Measurements from ENCODE around the gene CIITA.
"Not testable (repeated sequence)": the region's sequence is repeated elsewhere in the genome, so short reads cannot be mapped to it uniquely, and the experiment has no call there.

The CIITA gene

DNA sequence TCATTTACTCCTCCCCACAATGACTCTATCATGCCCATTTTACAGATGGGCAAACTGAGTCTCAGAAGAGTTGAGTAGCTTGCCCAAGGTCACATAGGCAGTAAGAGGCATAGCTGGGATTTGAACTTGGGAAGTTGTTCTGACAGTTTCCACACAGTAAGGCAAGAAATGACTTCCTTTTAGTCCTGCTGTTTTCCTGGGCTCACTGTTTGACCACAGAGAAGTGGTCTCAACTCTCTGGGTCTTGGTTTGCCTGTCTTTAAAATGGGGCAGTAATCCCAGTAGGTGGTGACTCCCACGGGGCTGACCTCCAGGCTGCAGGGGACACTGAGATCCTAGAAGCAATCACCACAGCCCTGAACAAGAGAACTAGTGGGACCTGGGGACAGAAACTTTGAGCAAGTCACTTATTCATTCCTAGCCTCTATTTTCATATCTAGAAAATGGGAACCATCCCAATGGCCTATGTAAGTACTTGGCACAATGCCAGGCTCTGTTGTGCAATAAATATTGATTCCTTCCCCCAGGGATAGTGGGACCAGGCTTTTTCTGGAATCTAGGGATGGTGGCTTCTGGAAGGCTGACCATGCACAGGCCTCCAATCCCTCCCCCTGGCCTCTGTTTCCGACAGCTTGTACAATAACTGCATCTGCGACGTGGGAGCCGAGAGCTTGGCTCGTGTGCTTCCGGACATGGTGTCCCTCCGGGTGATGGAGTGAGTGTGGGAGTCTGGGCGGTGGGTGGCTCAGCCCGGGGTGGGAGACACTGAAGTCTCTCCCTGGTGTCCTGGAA is 44.7 kb downstream of the CIITA start:
- DNase-seq (ENCODE audit: low read depth): no peak

DNA sequence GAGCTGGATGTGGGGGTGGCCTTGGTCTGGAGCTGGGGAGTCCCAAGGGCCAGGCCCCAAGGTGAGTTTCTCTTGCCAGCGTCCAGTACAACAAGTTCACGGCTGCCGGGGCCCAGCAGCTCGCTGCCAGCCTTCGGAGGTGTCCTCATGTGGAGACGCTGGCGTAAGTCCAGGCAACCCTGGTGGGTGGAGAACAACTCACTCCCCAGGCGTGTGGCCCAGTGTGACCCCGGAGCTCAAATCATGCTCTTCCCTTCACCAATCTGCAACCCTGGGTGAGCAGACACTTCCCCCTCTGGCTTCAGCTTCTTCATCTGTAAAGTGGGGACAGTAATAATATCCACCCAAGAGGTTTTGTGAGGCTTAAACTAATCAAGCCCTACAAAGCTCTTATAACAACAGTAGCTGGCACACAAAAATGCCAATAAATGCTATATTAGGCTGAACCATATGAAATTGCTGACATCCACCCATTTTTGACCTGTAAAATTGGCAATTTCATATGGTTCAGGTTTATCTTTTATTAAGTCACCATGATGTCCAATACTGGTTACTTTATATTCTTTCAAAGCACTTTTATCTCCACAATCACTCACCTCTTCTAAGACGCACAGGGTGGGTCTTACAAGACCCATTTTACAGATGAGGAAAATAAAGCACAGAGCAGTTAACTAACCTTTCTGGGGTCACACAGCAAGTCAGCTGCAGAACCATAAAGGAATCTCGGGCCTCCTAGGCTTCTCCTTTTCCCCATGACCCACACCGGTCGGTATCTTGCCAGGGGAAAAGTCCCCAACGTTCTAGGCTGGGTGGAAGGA is 45.5 kb downstream of the CIITA start:
- DNase-seq (ENCODE audit: low read depth): no peak

DNA sequence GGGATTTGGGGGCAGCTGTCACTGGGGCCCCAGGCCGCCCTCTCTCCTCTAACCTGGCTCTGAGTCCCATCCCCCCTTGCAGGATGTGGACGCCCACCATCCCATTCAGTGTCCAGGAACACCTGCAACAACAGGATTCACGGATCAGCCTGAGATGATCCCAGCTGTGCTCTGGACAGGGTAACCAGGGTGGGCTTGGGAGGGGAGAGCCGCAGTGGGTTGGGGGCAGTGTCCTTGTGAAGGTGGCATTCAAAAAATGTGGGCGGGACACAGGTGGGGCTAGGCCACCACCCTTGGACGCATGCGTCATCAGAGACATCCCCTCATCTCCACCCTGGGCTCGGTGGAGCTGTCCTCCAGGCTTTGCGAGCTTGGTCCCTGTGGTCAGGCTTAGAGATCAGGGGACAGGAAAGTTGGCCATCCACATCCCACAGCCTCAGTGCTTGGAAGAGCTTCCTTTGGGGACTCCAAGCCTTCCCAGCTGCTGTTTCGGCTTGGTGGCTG is 46.2 kb downstream of the CIITA start:
- no peak for DNase-seq (ENCODE audit: low read depth)

DNA sequence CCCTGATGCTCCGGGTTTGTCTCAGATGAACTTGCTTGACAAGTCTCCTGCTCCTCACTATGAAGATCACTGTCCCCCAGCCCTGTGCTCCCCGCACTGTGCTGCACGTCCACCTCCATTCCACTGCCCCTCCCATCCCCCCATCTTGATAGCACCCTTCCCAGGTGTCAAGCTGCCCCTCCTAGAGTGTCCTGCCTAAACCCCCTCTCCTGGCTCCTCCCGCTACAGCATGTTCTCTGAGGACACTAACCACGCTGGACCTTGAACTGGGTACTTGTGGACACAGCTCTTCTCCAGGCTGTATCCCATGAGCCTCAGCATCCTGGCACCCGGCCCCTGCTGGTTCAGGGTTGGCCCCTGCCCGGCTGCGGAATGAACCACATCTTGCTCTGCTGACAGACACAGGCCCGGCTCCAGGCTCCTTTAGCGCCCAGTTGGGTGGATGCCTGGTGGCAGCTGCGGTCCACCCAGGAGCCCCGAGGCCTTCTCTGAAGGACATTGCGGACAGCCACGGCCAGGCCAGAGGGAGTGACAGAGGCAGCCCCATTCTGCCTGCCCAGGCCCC is 46.7 kb downstream of the CIITA start:
- no peak for DNase-seq (ENCODE audit: low read depth)

DNA sequence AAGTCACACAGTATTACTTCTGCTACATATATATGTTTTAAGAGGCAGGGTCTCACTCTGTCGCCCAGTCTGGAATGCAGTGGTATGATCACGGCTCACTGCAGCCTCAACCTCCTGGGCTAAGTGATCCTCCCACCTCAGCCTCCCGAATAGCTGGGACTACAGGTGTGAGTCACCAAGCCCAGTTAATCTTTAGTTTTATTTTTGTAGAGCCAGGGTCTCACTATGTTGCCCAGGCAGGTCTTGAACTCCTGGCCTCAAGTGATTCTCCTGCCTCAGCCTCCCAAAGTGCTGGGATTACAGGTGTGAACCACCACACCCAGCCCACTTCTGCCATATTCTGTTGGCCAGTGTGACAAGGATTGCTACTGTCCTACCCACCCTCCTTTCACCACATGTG is 48.3 kb downstream of the CIITA start:
- not testable (repeated sequence) for DNase-seq (ENCODE audit: low read depth)

DNA sequence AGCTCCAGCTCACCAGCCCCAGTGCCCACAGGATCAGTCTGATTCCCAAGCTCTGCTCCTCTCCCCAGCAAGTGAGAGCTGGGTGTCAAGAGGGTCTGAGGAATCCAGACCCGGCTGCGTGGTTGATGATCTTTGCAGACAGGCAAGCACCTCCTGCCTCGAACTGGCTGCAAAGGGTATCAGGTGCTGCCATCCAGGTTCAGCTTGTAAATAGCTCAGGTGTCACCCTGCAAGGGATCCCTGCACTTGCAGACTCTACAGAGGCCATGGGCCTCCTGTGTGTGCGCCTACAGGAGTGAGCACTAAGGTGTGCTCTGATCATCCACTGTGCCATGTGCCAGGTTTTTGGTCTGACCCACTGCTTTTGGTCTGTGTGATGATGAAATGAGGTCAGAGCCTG is 49.1 kb downstream of the CIITA start:
- no peak for DNase-seq (ENCODE audit: low read depth)

DNA sequence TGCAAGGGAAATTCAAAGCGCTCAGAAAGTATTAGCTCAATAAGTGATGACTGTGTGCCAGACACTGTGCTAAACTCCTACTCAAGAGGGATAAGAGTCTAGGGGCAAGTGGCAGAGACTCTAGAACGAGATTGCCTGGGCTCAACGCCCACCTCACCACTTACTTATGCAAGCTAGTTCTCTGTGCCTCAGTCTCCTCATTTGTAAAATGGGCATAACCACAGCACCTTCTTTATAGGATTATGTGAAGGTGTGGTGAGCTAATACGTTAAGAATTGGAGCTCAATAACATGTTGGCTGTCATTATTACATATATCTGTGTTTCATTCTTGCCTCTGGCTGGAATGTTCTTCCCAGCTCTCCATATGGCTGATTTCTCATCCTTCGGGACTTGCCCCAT is 49.9 kb downstream of the CIITA start:
- no peak for DNase-seq (ENCODE audit: low read depth)

DNA sequence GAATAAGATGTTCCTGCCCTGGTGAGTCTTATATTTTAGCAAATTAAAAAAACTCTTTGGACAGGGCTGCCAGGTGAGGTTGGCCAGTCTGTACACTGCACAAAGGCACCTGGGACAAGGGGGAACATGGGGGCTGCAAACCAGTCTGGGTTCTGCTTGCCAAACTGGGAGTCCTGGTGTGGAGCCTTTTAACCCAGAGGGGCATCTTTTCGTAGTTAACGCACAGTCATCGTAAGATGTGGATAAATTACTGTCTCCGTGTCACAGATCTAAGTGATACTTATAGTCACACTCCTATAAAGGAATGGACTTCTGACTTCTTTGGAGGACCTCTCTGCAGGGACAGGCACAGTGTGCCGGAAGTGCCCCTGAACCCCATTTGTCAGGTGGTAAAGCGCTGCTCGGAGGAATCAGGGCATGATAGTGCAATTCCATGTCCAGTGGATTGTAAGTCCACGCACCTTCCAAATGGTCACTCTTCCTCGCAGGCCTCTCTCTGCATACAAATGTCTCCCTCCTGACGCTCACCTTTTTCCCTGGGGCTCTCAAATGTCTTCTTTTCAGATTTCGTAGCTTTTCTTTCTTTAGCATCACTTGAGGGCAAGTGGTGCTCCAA is 50.6 kb downstream of the CIITA start:
- DNase-seq (ENCODE audit: low read depth): no peak

DNA sequence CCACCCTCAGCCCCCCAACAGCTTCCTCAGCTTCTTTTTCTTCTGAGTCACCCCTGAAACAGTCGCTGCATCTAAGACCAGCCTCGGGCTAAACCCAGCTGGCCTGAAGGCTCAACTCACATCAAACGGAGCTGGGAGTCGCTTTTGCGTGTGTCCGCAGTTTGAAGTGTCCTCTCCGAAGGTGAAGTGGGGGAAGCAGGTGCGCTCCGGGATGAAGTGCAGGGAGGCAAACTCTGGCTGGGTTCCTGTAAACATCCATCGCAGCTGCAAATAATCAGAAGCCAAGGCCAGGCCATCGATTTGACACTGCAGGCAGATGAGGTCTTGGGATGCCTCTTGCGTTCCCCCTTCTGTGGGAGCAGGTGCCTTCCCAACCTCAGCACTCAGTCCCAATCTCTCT is 52.1 kb downstream of the CIITA start:
- not testable (repeated sequence) for DNase-seq (ENCODE audit: low read depth)

DNA sequence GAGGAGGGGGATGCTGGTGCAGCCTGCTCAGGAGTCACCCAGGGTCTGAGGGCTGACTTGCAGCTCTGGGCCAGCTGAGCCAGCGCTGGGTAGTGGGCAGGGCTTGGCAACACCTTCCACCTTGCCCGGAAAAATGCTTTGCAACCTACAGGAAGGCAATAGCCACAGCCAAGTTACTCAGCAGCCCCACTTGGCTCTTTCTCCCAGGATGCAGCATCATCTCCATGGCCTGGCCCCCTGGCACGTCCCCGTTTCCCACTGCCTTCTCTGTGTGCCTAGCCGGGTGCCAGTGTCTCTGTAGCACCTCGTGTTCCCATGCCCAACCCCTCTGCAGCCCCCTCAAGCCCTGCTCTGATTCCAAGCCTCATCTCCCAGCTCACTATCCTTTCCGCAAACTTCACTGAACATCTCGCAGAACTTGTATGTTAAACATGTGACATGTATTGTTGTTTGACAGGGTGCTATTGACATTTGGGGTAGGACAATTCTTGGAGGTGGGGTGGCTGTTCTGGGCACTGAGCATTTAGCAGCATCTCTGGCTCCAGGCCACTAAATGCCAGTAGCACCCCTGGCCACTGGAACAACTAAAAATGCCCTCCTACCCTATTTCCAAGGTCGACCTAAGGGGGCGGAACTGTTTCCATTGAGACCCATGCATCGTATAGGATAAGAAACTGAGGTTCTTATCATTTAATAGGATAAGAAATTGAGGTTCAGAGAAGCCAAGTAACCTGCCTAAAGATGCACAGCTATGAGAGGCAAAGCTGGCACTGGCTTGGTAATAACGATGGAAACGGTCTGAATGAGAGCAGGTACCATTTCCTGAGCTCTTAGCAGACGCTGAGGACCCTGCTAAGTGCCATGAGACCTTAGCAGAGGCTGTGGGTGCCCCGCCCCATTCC is 53.1 kb downstream of the CIITA start:
- DNase-seq (ENCODE audit: low read depth): no peak

DNA sequence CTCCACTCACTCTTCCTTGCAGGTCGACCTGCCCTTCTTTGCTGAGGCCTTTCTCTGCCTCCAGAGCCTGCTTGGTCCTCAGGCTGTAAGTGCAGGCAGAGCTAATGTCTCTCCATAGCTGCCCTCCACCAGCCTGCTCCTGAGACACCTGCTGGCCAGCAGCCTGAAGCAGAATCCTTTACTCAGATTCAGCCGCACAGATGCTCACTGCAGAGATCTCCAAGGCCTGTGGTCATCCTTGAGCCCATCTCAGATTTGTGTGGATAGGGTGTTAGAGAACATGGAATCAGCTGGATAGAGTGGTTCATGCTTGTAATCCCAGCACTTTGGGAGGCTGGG is 53.7 kb downstream of the CIITA start:
- no peak for DNase-seq (ENCODE audit: low read depth)

DNA sequence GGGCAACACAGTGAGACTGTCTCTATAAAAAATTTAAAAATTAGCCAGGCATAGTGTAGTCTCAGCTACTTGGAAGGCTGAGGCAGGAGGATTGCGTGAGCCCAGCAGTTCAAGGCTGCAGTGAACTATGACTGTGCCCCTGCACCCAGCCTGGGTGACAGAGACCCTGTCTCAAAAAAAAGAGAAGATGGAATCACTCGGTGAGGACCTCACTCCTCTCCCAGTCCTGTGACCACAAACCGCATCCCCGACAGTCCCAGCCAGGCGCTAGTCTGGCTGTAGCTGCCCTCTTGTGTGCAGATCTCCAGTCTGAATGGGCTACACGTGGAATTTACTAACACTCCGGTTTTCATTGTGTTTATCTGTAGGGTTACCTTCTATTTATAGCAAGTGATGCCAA is 54.1 kb downstream of the CIITA start:
- DNase-seq (ENCODE audit: low read depth): no peak

DNA sequence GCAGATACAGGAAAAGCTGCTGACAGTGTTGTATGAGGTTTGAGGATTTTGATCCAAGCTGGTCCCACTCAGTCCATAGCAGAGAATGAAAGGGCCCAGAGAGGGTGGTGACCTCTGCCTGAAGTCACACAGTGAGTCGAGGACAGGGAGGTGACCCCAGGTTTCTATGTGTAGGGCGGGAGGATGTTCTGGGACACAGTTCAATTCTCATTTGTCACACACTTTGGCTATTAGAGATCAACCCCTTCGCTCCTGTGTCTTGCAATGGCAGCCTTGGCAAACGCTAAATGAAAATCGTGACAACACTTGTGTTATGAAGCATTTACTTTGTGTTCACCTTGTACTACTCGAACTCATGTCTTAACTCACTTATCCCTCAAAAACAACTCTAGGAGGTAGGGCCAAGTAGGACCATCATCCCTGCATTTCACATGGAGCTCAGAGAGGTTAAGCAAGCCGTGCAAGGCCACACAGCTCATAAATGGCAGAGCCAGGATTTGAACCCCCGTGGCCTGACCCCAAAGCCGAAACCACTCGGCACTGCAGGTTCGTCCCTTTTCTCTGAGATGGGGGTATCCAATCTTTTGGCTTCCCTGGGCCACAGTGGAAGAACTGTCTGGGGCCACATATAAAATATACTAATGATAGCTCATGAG is 55.1 kb downstream of the CIITA start:
- no peak for DNase-seq (ENCODE audit: low read depth)

DNA sequence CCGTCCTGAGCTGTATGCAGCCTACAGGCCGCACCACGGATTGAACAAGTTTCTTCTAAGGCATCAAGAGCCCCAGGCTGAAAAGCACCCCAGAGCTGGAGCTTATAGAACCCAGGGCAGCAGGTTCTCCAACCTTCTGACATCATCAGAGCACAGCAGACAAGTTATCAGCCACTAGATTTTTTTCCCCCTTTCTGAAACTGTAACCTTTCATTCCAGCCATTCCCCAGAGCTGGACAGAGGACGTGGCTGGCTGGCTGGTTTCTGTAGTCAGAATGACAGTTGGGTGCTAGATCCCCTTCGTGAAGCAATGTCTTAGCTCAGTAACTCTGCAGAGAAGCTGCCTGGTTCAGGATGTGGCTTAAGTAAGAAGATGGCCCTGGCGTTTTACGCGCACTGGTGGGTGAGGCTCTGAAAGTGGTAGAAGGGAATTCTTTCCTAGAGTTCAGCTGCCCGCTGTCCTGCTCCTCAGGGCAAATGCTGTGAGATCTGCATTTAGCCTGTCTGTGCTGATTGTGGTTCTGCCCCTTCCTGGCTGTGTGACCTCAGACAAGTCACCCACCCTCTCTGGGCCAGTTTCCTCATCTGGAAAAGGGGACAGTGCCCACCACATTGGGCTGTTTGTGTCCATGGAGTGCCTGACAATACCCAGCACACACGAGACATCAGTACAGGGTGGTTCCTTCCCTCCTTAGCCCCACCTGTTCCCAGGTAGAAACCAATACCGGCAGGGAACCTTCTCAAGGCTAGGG is 56.1 kb downstream of the CIITA start:
- no peak for DNase-seq (ENCODE audit: low read depth)

DNA sequence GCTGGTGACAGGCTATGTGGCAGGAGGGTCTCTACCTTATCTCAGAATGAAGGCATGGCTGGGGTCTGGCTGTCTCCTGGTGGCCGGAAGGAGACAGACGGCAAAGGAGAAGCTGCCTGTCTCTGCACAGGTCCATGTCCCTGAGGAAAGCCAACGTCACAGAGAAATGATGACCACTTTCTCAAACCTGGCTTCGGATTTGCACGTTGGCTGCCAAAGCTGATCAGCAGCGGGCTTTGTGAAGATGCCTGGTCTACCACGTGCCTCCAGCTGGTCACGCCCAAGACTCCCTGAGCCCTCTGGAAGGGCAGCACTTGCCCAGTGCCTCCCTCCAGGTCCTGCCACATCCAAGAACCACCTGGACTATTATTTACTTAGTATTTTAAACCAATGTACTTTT is 56.9 kb downstream of the CIITA start:
- no peak for DNase-seq (ENCODE audit: low read depth)

DNA sequence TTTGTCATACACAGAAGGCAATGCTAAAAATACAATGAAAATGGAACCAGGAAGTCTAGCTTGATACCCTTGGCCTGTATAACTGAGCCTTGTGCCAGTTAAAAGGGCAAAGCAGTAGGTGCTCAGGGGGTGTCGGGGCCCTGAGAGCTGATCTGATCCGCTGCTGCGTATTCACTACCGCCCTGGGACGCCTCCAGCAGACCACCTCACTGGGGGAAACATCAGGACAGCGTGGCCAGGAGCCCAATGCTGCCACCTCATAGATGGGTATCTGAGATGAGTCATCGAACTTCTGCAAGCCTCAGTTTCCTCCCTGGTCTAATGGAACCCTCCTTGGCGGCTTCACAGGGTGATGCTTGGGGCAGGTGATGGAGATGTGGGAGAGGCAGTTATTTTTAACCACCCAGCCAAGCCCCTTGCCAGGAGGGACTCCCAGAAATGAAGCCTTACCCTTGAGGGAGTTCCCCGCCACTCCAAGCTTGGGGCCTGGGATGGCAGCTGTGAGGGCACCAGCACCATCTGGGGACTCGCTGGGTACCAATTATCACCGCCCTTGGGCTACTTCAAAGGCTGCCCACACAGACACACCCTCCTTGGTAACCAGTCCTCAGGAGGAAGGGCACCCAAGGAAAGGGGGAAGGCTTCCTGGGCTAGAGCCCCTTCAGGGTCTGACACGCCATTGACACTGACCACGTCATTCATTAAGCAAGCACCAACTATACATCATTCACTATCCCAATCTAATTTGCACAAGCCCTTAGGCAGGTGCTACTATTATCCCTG is 57.5 kb downstream of the CIITA start:
- DNase-seq (ENCODE audit: low read depth): no peak

DNA sequence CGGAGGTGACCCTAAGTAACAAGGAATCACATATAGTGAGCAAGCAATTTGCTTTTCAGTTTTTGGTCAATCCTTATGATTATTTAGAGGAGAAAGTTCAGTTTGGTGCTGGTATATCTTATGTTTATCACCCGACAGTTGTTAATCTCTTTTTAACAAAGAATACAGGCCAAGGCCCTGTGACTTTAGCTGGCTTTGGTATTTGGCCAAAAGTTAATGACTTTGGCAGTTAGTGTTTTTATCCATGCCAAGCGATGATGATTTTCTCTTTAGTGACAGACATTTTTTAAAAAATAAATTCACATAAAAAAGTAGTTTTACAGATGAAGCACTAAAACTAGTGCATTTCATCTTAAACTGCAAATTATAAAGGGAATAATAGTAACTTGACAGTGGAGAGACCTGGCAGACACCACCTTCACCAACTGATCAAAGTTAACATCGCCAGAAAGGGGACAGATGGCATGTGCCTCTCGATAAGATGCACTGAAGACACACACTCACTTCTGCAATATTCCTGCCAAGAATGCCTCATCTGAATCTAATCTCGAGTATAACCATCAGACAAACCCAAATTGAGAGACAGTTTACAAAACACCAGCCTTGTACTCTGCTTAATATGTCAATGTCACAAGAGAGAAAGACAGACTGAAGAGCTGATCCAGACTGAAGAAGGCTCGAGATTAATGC is 58.4 kb downstream of the CIITA start:
- no peak for DNase-seq (ENCODE audit: low read depth)

DNA sequence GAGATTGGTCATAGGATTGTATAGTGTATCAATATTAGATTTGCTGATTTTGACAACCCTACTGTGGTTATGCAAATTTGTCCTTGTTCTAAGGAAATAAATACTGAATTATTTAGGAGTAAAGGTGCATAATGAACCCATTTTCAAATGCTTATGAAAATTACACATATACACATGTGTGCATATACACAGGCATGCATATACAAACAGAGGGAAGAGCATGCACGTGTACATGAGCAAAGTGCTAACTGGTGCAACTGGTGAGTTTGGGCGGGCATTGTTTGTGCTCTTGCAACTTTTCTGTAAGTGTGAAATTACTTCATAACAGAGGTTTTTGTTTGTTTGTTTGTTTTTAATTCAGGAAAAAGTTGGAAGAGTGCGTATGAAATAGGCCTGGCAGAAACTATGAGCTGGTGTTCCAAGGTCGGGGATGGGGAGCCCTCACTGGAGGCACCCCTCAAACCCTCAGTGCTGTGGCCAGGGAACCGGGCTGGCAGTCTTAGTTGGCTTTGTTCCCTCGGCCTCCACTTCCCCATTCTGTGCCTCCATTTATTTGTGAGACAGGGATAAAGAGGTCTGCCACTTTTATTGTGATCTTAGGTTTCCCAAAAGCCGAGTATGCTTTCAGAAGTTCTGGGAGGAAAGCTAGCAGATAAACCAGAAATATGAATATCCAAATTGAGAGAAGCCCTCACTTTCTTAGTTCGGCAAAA is 59.4 kb downstream of the CIITA start:
- no peak for DNase-seq (ENCODE audit: low read depth)
